GM15510 (cell line): Measurements from ENCODE around the gene XPR1.

Source experiments
- POLR2A ChIP-seq: IDR thresholded peaks from 3 replicates; pipeline ENCODE4 v1.6.1; 2011; ENCODE audit warnings: borderline replicate concordance; ENCODE audit not compliant: insufficient read length; ENCODE audit errors: extremely low read depth

XPR1 gene

GRCh38 chr1:180630408-180631193, 1.2 kb upstream of the XPR1 start:
- no peak for TF ChIP-seq POLR2A

GRCh38 chr1:180631194-180631765, 542 bp upstream of the XPR1 start:
- TF ChIP-seq POLR2A: no peak

- TF ChIP-seq POLR2A: no peak
Measured at GRCh38 chr1:180632326-180633056, 669 bp downstream of the XPR1 start.

GRCh38 chr1:180633057-180634056, 1.5 kb downstream of the XPR1 start:
- TF ChIP-seq POLR2A: no peak

GRCh38 chr1:180636138-180636537, 4.3 kb downstream of the XPR1 start:
- no peak for TF ChIP-seq POLR2A

GRCh38 chr1:180639871-180640270, 8.0 kb downstream of the XPR1 start:
- no peak for TF ChIP-seq POLR2A

GRCh38 chr1:180640531-180640949, 8.7 kb downstream of the XPR1 start:
- TF ChIP-seq POLR2A: no peak

GRCh38 chr1:180641662-180642061, 9.8 kb downstream of the XPR1 start:
- no peak for TF ChIP-seq POLR2A

- TF ChIP-seq POLR2A: no peak
Measured at GRCh38 chr1:180642781-180643180, 11.0 kb downstream of the XPR1 start.

GRCh38 chr1:180643693-180644092, 11.9 kb downstream of the XPR1 start:
- TF ChIP-seq POLR2A: no peak

GRCh38 chr1:180644526-180645192, 12.8 kb downstream of the XPR1 start:
- no peak for TF ChIP-seq POLR2A

GRCh38 chr1:180646093-180646492, 14.3 kb downstream of the XPR1 start:
- no peak for TF ChIP-seq POLR2A

- no peak for TF ChIP-seq POLR2A
Measured at GRCh38 chr1:180646547-180646946, 14.7 kb downstream of the XPR1 start.

GRCh38 chr1:180652792-180653191, 21.0 kb downstream of the XPR1 start:
- no peak for TF ChIP-seq POLR2A
